Measurements from ENCODE around the gene EVI2B. TPM values are rescaled to one million over a fixed set of nuclear protein-coding genes. Genes with fewer than 3 reads are reported as not detected.
"Not testable (repeated sequence)": the region's sequence is repeated elsewhere in the genome, so short reads cannot be mapped to it uniquely, and the experiment has no call there.

The EVI2B gene
- total RNA-seq, 2 donors from 2014 or later: 3.7 to 8.7 TPM

- intact Hi-C loops (cut with DNase I, micrococcal nuclease): no loop called here
- ATAC-seq: no peak
Measured at GRCh38 chr17:31314782-31315100, 887 bp upstream of the EVI2B start.

GRCh38 chr17:31312223-31312622 lies 1.6 kb downstream of the EVI2B start:
- ATAC-seq; intact Hi-C loops (cut with DNase I, micrococcal nuclease): not testable (repeated sequence)
- DNase-seq: peak in 1 of 2 donors; percentile 31

More at GRCh38 chr17:31314782-31315100, 887 bp upstream of the EVI2B start:
- no peak for DNase-seq

DNA sequence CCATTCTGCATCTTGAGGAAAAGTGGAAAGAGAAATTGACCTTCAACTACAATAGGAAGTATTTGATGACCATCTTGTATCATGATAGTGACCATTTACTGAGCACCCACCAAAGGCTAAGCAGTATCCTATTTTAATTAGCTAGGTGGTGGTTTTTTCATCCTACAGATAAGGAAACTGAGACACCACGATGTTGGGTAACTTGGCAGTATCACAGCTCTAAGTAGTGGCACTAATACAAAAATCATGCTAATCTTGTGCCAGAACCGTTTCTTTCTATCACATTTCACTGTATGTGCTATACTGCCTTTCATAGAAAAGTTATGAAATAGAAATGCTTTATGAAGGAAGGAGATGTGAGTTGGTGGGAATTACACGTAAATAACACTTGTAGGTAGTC lies 2.3 kb downstream of the EVI2B start:
- ATAC-seq (no peak), DNase-seq (no peak)
- intact Hi-C loops (cut with DNase I, micrococcal nuclease): no loop called here

DNA sequence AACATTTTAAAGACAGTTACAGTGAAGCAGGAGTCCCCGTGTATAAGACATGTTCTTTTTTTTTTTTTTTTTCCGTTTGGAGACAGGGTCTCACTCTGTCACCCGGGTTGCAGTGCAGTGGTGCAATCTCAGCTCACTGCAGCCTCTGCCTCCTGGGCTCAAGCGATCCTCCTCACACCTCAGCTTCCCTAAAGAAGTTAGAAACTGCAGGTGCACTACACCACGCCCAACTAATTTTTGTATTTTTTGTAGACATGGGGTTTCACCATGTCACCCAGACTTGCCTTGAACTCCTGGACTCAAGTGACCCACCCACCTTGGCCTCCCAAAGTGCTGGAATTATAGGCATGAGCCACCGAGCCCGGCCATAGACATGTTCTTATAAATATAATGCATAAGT lies 3.0 kb downstream of the EVI2B start:
- peak in 1 of 2 donors; percentile 24 for DNase-seq

DNA sequence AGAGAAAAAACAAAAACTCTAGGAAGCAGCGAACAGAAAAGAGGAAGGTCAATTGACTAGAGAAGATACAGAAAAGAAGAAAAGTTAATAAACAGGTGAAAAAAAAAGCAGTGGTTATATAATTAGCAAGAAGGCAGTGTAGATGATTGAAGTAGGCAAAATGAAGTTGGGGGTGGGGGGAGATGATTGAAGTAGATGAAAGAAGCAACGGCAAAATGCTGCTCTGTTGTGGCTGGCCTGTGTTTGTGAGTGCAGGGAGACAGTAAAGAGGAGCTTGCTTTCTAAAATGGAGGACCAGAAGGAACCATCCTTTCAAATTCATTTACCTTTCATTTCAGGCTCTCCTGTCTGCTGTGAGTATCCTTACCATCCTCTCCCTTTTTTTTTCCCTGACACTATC lies 3.6 kb downstream of the EVI2B start:
- intact Hi-C loops (cut with DNase I, micrococcal nuclease): no loop called here
- DNase-seq (no peak), ATAC-seq (no peak)

More for the DNA sequence above, 3.0 kb downstream of the EVI2B start:
- no peak for ATAC-seq
- intact Hi-C loops (cut with DNase I, micrococcal nuclease): no loop called here

DNA sequence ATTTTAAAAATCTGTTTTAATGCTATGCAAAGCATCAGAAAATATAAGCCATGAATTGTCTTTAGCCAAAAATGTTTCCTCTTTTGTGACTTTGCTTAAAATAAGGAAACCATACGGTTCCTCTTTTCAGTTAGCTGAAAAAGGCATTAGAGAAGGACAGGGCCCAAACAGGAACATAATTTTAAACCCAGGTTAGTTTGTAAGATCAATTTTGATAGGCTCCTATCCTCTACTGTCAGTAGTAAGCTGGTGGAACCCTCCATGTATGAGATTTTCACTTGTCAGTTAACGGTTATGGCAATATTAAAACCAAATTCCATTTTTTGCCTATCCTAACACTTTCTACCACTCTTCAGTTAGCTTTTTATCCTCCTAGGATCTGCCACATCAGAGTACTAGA lies 4.3 kb downstream of the EVI2B start:
- intact Hi-C loops (cut with DNase I, micrococcal nuclease): no loop called here
- DNase-seq: no peak
- ATAC-seq: no peak

DNA sequence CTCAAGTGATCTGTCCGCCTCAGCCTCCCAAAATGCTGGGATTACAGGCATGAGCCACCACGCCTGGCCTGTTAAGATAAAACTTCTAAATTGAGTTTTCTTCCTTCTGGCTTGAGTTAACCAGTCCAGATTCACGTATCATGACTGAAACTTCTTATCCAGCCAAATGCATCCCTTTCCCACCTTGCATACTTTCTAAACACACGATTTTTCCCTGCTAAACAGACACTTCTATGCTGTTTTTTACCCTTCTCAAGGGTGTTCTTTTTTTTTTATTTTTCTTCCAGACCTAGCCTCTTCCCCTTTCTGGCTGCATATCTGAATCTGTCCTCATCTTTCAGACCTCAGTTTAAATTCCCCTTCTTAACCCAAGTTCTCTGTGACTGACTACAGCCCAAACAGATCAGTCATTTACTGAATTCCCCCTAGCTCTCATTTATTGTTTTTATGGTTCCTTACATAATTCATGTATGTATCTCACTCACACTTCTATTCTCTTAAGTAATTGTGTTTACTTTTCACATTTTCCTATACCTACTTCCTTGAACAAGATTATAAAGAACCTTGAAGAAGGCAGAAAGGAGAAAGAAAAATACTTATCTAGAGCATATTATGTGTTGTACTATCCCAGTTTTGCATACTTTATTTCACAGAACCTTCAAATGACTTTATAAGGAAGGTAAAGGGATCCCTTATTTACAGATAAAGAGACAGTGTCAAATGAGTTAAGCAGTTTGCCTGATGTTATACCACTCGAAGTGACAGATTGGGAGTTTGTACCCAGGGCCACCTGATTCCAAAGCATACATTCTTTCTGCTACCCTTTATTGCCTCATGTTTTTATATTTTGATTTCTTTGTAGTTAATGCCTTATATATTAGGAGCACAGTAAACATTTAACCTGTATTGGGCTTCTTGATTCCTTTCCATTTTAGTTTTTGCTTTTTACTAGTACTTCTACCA lies 5.2 kb downstream of the EVI2B start:
- intact Hi-C loops (cut with DNase I, micrococcal nuclease): no loop called here
- ATAC-seq (peak; percentile 85), DNase-seq (no peak)

- intact Hi-C loops (cut with DNase I, micrococcal nuclease): no loop called here
- DNase-seq: no peak
- no peak for ATAC-seq
Measured at GRCh38 chr17:31307640-31308039, 6.2 kb downstream of the EVI2B start.

DNA sequence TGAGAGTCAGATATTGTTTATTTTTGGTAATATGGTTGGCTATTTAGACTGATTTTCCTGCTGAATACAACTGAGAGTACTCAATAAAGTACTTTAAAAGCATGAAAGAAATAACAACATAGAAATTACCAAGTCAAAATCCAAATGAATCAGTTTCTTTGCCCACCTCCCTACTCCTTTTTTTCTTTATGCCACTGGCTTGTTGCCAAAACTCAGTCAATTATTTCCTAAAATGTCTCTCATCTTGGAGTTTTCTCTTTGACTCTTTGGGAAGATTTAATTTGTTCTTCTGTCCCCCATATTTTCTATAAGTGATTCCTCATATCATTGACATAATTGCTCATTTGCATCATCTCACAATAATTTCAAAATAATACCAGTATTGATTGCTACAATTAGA lies 14.2 kb downstream of the EVI2B start:
- ATAC-seq (no peak), DNase-seq (no peak)

GRCh38 chr17:31297090-31297489 lies 16.8 kb downstream of the EVI2B start, which contains the start of gene OMG:
Gene OMG, minus strand, starts transcription at chr17:31297239. Its CDS starts 908 bp downstream, at chr17:31296331.
- ATAC-seq (no peak), DNase-seq (no peak)
- intact Hi-C loops (cut with DNase I, micrococcal nuclease): no loop called here

More for the DNA sequence above, 14.2 kb downstream of the EVI2B start:
- intact Hi-C loops (cut with DNase I, micrococcal nuclease): no loop called here

DNA sequence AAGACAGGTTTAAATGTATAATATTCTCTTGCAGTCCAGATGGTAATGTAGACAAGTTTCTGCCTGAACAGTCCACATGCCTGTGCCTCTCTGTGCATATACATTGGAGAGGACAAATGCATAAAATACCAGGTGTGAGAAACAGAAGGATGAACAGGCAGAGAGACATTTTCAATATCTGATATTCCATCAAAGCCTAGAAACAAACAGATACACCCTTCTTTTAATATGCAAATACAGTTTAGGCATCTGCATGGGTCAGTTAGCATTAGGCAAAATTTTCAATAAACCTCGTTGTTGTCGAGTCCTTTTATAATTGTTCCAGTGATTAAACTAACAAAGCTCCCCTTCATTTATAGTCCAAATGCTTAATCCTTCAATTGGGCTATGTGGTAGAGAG lies 17.7 kb downstream of the EVI2B start:
- no peak for DNase-seq
- intact Hi-C loops (cut with DNase I, micrococcal nuclease): no loop called here
- ATAC-seq: no peak

GRCh38 chr17:31295489-31295871 lies 18.4 kb downstream of the EVI2B start:
- DNase-seq: no peak
- intact Hi-C loops (cut with DNase I, micrococcal nuclease): no loop called here
- ATAC-seq: no peak

- intact Hi-C loops (cut with DNase I, micrococcal nuclease): no loop called here
- no peak for DNase-seq
- ATAC-seq: no peak
Measured at GRCh38 chr17:31294820-31295488, 18.9 kb downstream of the EVI2B start.

DNA sequence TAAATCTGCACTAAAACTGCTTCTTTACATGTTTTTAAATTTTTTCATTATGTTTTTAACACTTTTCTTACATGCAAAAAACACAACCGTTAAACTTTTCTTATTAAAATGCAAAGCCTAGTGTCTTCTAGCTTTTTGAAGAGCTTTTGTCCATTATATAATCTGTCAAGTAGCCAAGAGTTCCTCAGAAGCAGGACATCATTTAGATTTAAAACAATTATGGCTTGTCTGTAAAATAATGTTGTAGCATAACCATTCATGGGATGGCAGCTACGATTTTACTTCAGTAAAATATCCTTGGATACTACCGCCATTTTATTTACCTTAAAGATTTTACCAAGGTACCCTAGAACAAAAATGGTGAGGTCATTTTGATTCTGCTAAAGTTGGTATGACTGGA lies 19.6 kb downstream of the EVI2B start:
- ATAC-seq: no peak
- intact Hi-C loops (cut with DNase I, micrococcal nuclease): no loop called here
- DNase-seq: no peak

- ATAC-seq (no peak), DNase-seq (no peak)
- intact Hi-C loops (cut with DNase I, micrococcal nuclease): no loop called here
Measured at GRCh38 chr17:31293581-31293980, 20.3 kb downstream of the EVI2B start.

- DNase-seq: no peak
- no peak for ATAC-seq
- intact Hi-C loops (cut with DNase I, micrococcal nuclease): no loop called here
Measured at GRCh38 chr17:31291820-31292219, 22.0 kb downstream of the EVI2B start.

GRCh38 chr17:31289790-31290189 lies 24.1 kb downstream of the EVI2B start:
- intact Hi-C loops (cut with DNase I, micrococcal nuclease): no loop called here
- ATAC-seq (no peak), DNase-seq (no peak)

DNA sequence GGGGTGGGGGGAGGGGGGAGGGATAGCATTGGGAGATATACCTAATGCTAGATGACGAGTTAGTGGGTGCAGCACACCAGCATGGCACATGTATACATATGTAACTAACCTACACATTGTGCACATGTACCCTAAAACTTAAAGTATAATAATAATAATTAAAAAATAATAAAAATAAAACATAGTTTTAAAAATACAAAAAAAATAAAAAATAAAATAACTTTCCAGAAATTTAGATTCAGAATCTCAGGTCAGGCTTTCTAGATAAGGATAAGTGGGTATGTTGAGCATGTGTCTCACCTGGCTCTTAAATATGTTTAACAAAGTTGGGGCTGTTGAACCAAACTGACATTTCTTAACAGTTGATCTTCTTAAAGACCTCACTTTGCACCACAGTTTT lies 25.9 kb downstream of the EVI2B start:
- ATAC-seq; intact Hi-C loops (cut with DNase I, micrococcal nuclease); DNase-seq: not testable (repeated sequence)

DNA sequence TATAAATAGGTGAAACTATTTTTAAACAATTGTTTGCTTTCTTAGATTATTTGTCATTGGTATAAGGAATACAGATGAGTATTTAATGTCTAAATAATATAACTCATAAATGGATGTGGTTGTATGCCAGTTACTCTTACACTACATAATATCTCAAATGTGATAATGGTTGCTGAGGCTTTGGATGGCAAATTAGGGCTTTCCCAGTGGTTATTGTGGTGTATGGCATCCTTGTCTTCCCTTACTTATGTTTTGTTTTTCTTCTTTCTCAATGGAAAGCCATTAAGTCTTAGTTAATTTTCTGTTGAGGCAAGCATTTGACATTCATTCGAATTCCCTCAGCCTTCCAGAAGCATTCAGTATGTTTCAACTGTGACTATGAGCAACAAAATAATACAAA lies 27.3 kb downstream of the EVI2B start:
- no peak for DNase-seq
- intact Hi-C loops (cut with DNase I, micrococcal nuclease): no loop called here
- no peak for ATAC-seq

DNA sequence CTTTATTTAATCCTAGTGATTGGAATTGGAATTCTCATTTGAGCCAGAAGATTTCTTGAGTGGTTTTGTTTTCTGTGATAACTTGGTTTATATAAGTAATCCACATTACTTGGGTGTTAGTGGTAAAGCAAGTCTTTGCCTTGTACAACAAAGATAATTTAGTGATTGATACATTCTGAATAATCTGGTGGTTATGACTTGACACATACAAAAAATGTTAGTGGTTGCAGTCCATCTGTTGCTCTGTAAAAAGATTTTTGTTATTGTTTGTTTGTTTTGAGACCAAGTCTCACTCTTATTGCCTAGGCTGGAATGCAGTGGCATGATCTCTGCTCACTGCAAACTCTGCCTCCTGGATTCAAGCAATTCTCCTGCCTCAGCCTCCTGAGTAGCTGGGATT lies 30.0 kb downstream of the EVI2B start:
- ATAC-seq (no peak), DNase-seq (no peak)
- intact Hi-C loops (cut with DNase I, micrococcal nuclease): no loop called here

All from left colon (tissue), 2 donors.